Cardiac fibroblast (primary cell): ENCODE data around the gene CMTM1.
A peak's percentile ranks its signal among the peaks of the same experiment; 100 is the strongest.
"Not testable (repeated sequence)": the region's sequence is repeated elsewhere in the genome, so short reads cannot be mapped to it uniquely, and the experiment has no call there.

Experiments
- DNase-seq, 2 donors: peaks; one replicate each; pipeline versions ENCODE4 v3.0.0 to v3.0.0-alpha.2; 2010; ENCODE audit warnings: low read depth in 2 of 2
- H3K4me3 ChIP-seq, 2 donors: replicated peaks in 1 of 2; 1 replicate in 1 of 2; 2 replicates in 1 of 2; pipeline ENCODE4 v1.5.1; 2011; ENCODE audit warnings: low read depth in 2 of 2, low read length in 2 of 2, mild to moderate bottlenecking in 2 of 2, moderate library complexity in 1 of 2
- CTCF ChIP-seq: IDR thresholded peaks from one replicate; pipeline ENCODE4 v1.5.1; 2011; ENCODE audit warnings: low read depth, mild to moderate bottlenecking, low read length, inconsistent platforms

CMTM1 gene

GRCh38 chr16:66619534-66620428 is 53.5 kb downstream of the CMTM1 start:
- no peak for TF ChIP-seq CTCF
- DNase-seq: peak; percentile 66 to 76
- H3K4me3 ChIP-seq: no peak overlapping the region

- no peak for DNase-seq
- H3K4me3 ChIP-seq: no peak overlapping the region
- no peak for TF ChIP-seq CTCF
These were observed 54.2 kb downstream of the CMTM1 start for GRCh38 chr16:66620429-66620795.

- no peak for TF ChIP-seq CTCF
- no peak for DNase-seq
- H3K4me3 ChIP-seq: no peak overlapping the region
These were observed 55.7 kb downstream of the CMTM1 start for GRCh38 chr16:66621973-66622372.

- DNase-seq: no peak
- no peak for TF ChIP-seq CTCF
These were observed 56.6 kb downstream of the CMTM1 start for GRCh38 chr16:66622863-66623262.

GRCh38 chr16:66623755-66624154 is 57.5 kb downstream of the CMTM1 start:
- H3K4me3 ChIP-seq: no peak overlapping the region
- DNase-seq: no peak
- no peak for TF ChIP-seq CTCF

More at GRCh38 chr16:66622863-66623262, 56.6 kb downstream of the CMTM1 start:
- H3K4me3 ChIP-seq: no peak overlapping the region

- not testable (repeated sequence) for DNase-seq, H3K4me3 ChIP-seq
These were observed 61.6 kb downstream of the CMTM1 start for GRCh38 chr16:66627611-66628378.
